ENCODE results near the gene GRK6. TPM values are rescaled to one million over a fixed set of nuclear protein-coding genes. Genes with fewer than 3 reads are reported as not detected.
A peak's percentile ranks its signal among the peaks of the same experiment; 100 is the strongest.

GRK6 gene
- total RNA-seq, 1 donor from 2014 or later, result 27.8 TPM

- DNase-seq (ENCODE audit: low read depth), result no peak
Measured at GRCh38 chr5:177468685-177469628, 42.5 kb downstream of the GRK6 start.

- DNase-seq (ENCODE audit: low read depth), result no peak
Measured at GRCh38 chr5:177469750-177470525, 43.5 kb downstream of the GRK6 start.

- DNase-seq (ENCODE audit: low read depth), result no peak
Measured at GRCh38 chr5:177470759-177471536, 44.5 kb downstream of the GRK6 start.

GRCh38 chr5:177471610-177472356, 45.3 kb downstream of the GRK6 start:
- DNase-seq (ENCODE audit: low read depth), result no peak

- DNase-seq (ENCODE audit: low read depth), result peak; percentile 72
Measured at GRCh38 chr5:177472460-177473442, 46.3 kb downstream of the GRK6 start.

GRCh38 chr5:177473443-177474001, 47.0 kb downstream of the GRK6 start, which contains the start of gene DBN1:
DBN1 (minus strand) TSS chr5:177473634; CDS start chr5:177473521, 113 bp downstream.
- peak; percentile 75 for DNase-seq (ENCODE audit: low read depth)

GRCh38 chr5:177474002-177474476, 47.6 kb downstream of the GRK6 start:
- no peak for DNase-seq (ENCODE audit: low read depth)

GRCh38 chr5:177474846-177475562, 48.5 kb downstream of the GRK6 start:
- peak; percentile 60 for DNase-seq (ENCODE audit: low read depth)

GRCh38 chr5:177475563-177476427, 49.3 kb downstream of the GRK6 start:
- DNase-seq (ENCODE audit: low read depth), result no peak

GRCh38 chr5:177476531-177477233, 50.2 kb downstream of the GRK6 start:
- DNase-seq (ENCODE audit: low read depth), result no peak

- no peak for DNase-seq (ENCODE audit: low read depth)
Measured at GRCh38 chr5:177477701-177478477, 51.4 kb downstream of the GRK6 start.

- peak; percentile 53 for DNase-seq (ENCODE audit: low read depth)
Measured at GRCh38 chr5:177478711-177479646, 52.5 kb downstream of the GRK6 start.

- DNase-seq (ENCODE audit: low read depth), result peak; percentile 87
Measured at GRCh38 chr5:177479774-177480173, 53.3 kb downstream of the GRK6 start.

GRCh38 chr5:177482359-177482795, 55.9 kb downstream of the GRK6 start:
- peak; percentile 66 for DNase-seq (ENCODE audit: low read depth)

Measured in myocyte (in vitro differentiated cells).